NCI-H446 (cell line): ENCODE results near the gene DDX27.
A peak's percentile ranks its signal among the peaks of the same experiment; 100 is the strongest.

Experiments
- DNase-seq, 2 experiments: peaks; one replicate each; lab custom pipeline; 2025; lab: John Stamatoyannopoulos, UW

Gene DDX27

DNA sequence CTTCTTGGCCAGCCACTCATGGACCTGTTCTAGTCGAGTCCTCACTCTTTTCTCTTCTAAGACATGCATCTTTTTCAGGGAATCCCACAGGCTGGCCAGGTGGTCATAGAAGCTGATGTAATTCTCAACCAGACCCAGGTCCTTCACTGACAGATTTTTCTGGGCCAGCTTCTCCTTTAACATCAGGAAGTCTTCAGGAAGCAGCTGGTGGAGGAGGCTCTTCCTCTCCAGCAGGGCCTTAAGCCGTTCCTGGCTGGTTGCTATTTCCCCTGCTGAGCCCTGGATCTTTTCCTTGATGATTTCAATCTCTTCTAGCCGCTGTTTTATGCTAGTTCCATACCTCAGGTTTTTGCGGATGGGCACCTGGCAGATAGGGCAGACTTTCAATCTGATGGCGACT, 28.6 kb downstream of the DDX27 start:
- no peak for DNase-seq

DNA sequence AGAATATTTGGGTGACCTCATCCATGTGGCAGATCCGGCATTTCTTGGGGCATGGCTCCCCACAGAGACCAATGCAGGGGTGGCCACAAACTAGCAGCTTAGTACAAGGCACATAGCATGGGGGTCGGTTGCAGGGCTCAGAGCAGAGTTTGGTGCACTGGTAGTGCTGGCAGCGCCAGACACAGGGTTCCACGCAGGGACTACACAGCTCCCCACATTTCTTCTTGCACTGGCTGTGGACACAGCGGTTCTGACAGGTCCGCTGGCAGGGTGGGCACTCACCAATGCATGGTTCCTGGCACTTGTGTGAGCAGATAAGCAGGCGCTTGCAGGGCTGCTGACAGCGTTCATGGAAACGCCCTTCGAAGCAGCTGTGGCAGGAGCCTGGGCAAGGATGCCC, 29.1 kb downstream of the DDX27 start:
- no peak for DNase-seq

- no peak for DNase-seq
Observed at GRCh38 chr20:49248879-49249665, 29.9 kb downstream of the DDX27 start.

GRCh38 chr20:49252556-49253350, 33.5 kb downstream of the DDX27 start:
- DNase-seq: no peak

GRCh38 chr20:49256261-49256660, 37.0 kb downstream of the DDX27 start:
- no peak for DNase-seq

DNA sequence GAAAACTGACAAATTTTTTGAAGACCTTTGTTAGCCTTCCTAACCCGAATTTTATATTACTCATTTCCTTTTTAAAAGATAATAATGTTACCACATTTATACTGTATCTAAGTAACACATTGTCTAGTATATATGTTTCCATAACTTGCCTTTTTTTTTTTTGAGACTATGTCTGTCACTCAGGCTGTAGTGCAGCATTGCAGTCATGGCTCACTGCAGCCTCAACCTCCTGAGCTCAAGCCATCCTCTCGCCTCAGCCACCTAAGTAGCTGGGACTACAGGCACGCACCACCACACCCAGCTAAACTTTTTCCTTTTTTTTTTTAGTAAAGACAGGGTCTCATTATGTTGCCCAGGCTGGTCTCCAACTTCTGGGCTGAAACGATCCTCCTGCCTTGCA, 40.1 kb downstream of the DDX27 start:
- DNase-seq: no peak

GRCh38 chr20:49259799-49260198, 40.6 kb downstream of the DDX27 start:
- DNase-seq: no peak

DNA sequence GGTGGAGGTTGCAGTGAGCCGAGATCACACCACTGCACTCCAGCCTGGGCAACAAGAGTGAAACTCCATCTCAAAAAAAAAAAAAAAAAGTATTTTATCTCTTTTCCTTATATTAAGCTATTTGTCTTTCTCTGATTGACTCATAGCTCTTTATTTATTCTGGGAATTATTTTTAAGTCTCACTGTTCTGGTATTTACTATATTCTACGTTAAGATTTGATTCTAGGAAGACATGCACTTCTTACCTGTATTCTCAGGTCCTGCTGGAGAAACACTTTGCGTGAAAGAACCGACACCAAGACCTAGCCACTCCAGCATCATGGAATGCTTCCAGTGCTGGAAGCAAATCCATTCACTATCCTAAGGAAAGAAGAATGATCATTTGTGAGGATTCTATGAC, 41.0 kb downstream of the DDX27 start:
- DNase-seq: no peak

DNA sequence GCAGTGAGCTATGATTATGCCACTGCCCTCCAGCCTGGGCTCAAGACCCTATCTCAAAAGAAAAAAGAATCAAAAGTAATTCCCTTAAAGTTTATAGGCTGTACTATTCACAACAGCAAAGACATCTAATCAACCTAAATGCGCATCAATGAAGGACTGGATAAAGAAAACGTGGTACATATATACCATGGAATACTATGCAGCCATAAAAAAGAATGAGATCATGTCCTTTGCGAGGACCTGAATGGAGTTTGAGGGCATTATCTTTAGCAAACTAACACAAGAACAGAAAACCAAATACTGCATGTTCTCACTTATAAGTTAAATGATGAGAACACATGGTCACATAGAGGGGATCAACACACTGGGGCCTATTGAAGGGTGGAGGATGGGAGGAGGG, 42.0 kb downstream of the DDX27 start:
- no peak for DNase-seq

GRCh38 chr20:49262444-49262843, 43.2 kb downstream of the DDX27 start:
- DNase-seq: no peak

DNA sequence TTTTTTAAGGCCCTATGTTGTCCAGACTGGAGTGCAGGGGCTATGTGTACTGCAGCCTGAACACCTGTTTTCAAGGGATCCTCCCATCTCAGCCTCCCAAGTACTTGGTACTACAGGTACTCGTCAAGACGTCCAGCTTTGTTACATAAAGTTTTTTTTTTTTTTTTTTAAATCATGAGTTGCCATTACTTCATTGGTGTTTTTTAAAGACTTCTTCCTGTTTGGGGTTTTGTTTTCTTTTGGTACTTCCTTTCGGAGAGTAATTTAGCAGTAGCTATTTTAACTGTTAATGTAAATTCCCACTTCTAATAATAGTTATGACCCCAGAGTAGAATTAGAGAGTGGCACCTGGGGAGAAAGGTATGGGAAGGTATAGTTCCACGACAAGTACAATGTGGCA, 48.1 kb downstream of the DDX27 start:
- DNase-seq: no peak

- DNase-seq: no peak
Observed at GRCh38 chr20:49268600-49269365, 49.6 kb downstream of the DDX27 start.

DNA sequence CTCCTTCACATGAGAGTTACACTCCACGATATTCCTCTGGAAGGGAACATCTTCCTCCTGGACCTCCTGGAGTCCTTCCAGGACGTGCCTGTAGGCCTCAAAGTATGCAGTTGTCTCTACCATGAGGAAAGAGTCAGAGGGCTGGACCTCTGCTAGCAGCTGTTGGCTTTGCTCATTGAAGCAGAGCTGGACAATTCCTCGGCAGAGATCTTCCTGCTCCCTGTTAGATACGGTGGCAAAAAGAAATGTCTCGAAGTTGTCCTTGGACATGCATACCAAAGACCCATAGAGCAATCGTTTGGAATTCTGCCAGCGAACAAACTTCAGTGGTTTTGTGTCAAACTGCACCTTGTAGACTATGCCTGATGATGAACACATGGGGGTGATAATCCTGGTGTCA, 51.0 kb downstream of the DDX27 start:
- no peak for DNase-seq

DNA sequence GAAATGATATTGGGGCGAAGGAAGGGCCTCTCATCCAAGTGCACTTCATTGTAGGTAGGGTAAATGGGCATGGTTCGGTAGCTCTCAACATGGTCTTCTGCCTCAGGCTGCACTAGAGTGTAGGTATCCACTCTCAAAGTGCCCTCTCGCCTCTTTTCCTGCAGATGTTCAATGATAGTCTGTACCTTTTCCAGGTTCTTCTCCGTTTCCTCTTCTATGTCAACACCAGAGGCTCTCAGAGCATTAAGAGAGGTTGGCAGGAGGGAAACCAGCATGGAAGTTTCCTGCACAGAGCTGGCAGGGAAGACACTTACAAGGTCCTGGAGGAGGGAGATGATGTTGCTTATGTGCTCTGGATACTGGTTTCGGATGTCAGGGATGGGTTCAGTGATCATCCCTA, 51.5 kb downstream of the DDX27 start:
- DNase-seq: no peak

DNA sequence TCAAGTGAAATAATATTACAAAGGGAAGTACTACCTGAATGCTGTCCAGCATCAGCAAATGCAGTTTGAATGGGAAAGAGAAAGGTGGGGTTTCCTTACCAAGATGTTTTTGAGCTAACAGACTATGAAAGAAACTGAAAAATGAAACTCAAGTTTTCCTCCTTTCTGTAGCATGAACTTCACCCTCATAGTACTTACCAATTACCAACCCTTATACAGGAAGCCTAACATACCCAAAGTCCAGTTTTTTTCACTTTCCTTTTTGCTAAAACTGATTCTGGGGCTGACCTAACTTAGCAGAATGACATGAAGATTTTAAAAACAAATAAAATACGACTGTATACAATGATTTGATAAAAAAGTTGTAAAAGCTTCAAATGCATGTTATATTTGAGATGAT, 53.4 kb downstream of the DDX27 start:
- no peak for DNase-seq

DNA sequence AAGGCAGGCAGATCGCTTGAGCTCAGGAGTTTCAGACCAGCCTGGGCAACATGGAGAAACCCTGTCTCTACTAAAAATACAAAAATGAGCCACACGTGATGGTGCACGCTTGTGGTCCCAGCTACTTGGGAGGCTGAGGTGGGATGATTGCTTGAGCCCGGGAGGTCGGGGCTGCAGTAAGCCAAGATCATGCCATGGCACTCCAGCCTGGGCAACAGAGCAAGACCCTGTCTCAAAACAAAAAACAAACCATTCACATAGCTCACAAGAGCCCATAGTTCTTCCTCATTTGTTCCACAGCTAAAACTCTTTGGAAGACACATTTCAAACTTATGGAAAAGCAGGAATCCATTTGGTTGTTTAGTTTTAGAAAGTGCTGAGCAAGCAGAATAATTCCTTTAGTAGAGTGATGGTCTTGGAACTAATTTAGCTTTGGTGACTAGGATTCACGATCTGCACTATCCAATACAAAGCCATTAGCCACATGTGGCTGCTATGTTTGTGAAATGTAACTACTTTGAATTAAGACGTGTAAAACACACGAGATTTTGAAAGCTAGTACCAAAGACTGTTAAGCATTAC, 54.6 kb downstream of the DDX27 start:
- no peak for DNase-seq

DNA sequence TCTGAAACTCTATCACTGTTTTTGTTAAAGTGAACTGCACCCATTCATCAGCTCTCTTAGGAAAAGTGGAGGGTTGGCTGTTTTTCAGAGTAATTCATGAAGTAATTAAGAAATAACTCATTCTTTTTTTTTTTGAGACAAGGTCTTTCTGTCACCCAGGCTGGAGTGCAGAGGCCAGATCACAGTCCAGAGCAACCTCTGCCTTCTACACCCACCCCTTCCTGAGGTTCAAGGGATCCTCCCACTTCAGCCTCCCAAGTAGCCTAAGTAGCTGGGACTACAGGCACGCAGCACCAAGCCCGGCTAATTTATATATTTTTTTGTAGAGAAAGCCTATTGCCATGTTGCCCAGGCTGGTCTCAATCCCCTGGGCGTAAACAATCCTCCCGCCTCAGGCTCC, 56.0 kb downstream of the DDX27 start:
- DNase-seq: no peak

GRCh38 chr20:49275636-49276035, 56.4 kb downstream of the DDX27 start:
- DNase-seq: no peak

DNA sequence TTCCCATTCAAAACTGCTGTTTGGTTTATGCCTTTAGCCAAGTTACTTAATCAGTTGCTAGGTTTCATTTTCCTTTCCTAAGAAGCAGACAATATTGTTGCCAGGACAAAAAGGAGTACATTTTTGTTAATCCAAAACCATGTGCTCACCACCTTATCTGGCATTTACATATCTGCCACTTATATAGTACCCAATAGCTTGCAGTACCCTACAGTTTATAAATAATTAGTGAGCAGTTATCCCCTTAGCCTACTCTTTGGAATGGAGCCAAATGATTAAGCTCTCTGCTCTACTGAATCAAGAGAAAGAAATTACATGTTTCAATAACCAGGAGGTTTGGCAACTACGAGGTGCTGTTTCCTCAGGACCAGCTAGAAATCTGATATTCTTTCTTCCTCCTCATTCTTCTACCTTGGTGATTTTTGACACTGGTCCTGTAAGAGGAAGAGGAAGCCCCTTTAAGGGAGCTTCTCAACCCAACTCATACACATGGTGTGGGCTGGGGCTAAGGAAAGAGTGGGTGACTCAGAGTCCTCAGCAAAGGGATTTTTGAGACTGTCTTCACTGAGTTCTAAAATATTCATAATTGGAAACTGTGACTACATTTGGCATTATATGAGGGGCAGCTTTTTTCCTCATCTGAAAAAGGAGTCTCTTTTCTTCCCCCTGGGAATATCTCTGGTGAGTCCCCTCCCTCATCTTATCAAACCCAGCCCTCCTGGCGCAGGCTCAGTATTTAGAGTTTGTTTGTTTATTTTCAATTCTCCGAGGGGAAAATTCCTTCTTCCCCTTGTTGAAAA, 57.1 kb downstream of the DDX27 start:
- peak; percentile 41 to 78 for DNase-seq

DNA sequence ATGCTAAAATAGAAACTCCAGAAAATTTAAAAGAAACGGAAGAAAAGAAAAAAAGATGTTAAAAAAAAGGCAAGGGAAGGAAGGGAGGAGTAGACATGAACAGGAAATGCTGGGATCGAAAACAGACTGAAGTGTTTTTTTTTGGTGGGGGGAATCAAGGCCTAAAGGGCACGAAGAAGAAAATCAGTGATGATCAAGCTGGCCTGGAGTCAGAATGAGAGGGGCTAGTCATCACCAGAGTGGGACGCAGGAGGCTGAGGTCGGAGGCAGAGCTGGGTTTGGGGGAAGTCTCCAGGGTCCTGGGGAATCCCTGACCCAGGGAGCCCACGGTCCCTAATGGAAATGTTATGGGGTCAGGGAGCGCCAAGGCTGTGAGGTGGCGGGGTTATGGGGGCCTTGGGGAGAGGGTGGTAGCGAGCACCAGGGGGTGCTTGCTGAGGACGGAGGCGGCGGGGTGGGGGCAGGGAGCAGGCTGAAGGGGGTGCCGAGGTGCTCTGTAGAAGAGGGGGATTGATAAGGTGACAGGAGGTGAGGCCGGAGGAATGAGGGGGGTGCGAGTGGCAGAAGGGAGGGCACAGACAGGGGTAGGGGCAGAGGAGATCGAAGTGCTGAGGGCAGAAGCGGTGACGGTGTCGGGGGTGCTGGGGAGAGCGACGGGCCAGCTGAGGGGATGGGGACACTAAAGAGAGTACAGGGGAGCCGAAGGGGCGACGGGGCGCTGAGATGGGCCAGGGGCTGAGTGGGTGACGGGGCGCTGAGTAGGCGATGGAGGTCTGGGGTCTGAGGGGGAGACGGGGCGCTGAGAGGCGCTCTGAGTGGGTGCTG, 58.0 kb downstream of the DDX27 start:
- DNase-seq: no peak

DNA sequence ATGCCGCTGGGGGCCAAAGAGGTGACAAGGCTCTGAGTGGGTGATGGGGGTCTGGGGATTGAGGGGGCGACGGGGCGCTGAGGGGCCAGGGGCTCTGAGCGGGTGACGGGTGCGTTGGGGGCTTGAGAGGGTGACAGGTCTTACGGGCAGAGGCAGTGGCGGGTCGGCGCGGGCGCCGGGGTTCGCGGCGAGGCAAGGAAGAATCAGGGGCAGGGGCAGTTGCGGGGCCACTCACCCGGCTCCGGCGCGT, 58.5 kb downstream of the DDX27 start:
- DNase-seq: no peak
